ENCODE data around the gene TMEM170A.
"Not testable (repeated sequence)": the region's sequence is repeated elsewhere in the genome, so short reads cannot be mapped to it uniquely, and the experiment has no call there.

Gene TMEM170A

GRCh38 chr16:75464122-75464918 is at the start of gene TMEM170A:
TSS of gene TMEM170A (minus strand) at chr16:75464689. CDS start at chr16:75464600, 89 bp downstream.
- peak; percentile 99 for DNase-seq (ENCODE audit: low read depth)
- H3K4me3 ChIP-seq (replicated peaks; ENCODE audit: low read depth, low read length): peak within 1 kb of the TSS; percentile 67
- peak; percentile 100 for TF ChIP-seq CTCF (IDR thresholded peaks at IDR 0.05; ENCODE audit: low read length, missing control alignments)

- TF ChIP-seq CTCF (IDR thresholded peaks at IDR 0.05; ENCODE audit: low read length, missing control alignments): no peak
- H3K4me3 ChIP-seq (replicated peaks; ENCODE audit: low read depth, low read length): no peak overlapping the region
- peak; percentile 96 for DNase-seq (ENCODE audit: low read depth)
These were observed 42.1 kb upstream of the TMEM170A start for GRCh38 chr16:75506574-75506973.

- no peak overlapping the region for H3K4me3 ChIP-seq (replicated peaks; ENCODE audit: low read depth, low read length)
- DNase-seq (ENCODE audit: low read depth): no peak
- TF ChIP-seq CTCF (IDR thresholded peaks at IDR 0.05; ENCODE audit: low read length, missing control alignments): no peak
These were observed 41.6 kb upstream of the TMEM170A start for GRCh38 chr16:75506107-75506506.

- no peak for TF ChIP-seq CTCF (IDR thresholded peaks at IDR 0.05; ENCODE audit: low read length, missing control alignments)
- no peak for DNase-seq (ENCODE audit: low read depth)
- no peak overlapping the region for H3K4me3 ChIP-seq (replicated peaks; ENCODE audit: low read depth, low read length)
These were observed 39.3 kb upstream of the TMEM170A start for GRCh38 chr16:75503801-75504200.

- no peak overlapping the region for H3K4me3 ChIP-seq (replicated peaks; ENCODE audit: low read depth, low read length)
- TF ChIP-seq CTCF (IDR thresholded peaks at IDR 0.05; ENCODE audit: low read length, missing control alignments): no peak
- DNase-seq (ENCODE audit: low read depth): no peak
These were observed 38.6 kb upstream of the TMEM170A start for GRCh38 chr16:75502916-75503605.

GRCh38 chr16:75501820-75502219 is 37.3 kb upstream of the TMEM170A start:
- H3K4me3 ChIP-seq (replicated peaks; ENCODE audit: low read depth, low read length): not testable (repeated sequence)
- DNase-seq (ENCODE audit: low read depth): peak; percentile 69

- DNase-seq (ENCODE audit: low read depth): no peak
- TF ChIP-seq CTCF (IDR thresholded peaks at IDR 0.05; ENCODE audit: low read length, missing control alignments): no peak
- no peak overlapping the region for H3K4me3 ChIP-seq (replicated peaks; ENCODE audit: low read depth, low read length)
These were observed 36.9 kb upstream of the TMEM170A start for GRCh38 chr16:75501359-75501758.

GRCh38 chr16:75498605-75499322 is 34.3 kb upstream of the TMEM170A start:
- DNase-seq (ENCODE audit: low read depth); H3K4me3 ChIP-seq (replicated peaks; ENCODE audit: low read depth, low read length): not testable (repeated sequence)
